ENCODE measurements around the gene HSDL1.
"Not testable (repeated sequence)": the region's sequence is repeated elsewhere in the genome, so short reads cannot be mapped to it uniquely, and the experiment has no call there.

- not testable (repeated sequence) for TF ChIP-seq CTCF, EP300 (IDR thresholded peaks at IDR 0.05)
Observed at GRCh38 chr16:84118315-84118714, 26.7 kb downstream of the HSDL1 start.
